Activated CD4-positive, alpha-beta T cell treated with anti-CD3 and anti-CD28 coated beads, Interleukin-2, amount 50 U/mL, for 48 hours (primary cell): Measurements from ENCODE around the gene MMP24.

ENCODE experiments used
- DNase-seq, 2 experiments: peaks; one replicate each; pipeline ENCODE4 v3.0.0-alpha.2; 2020

The MMP24 gene

DNA sequence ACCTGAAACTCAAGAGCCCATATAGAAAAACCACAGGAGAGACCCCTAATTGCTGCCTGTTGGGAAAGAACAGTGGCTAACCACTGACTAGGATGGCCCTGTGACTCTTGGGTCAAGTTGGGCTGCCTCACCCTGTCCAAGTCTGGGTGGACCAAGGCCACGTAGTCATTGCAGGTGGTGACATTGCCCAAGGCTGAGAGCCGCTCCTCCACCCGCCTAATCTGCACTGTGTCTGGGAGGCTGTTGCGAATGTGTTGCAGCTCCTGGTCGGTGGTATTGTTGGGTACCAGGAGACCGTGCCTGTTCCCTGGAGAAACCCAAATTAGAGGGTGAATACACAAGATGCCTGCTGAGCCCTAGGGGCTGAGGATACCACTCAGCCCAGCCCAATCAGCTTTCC is 54.0 kb downstream of the MMP24 start:
- no peak for DNase-seq

DNA sequence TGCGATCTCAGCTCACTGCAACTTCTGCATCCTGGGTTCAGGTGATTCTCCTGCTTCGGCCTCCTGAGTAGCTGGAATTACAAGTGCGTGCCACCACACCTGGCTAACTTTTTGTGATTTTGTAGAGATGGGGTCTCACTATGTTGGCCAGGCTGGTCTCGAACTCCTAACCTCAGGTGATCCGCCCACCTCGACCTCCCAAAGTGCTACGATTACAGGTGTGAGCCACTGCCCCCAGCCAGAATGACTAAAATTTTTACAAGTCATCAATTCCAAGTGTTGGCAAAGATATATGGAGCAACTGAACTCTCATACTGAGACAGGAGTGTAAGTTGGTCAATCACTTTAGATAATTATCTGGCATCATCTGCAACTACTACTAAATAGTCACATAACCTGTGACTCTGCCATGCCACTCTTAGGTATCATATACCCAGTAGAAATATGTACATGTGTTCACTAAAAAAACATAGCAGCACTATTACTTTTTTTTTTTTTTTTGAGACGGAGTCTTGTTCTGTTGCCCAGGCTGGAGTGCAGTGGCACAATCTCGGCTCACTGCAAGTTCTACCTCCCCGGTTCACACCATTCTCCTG is 55.1 kb downstream of the MMP24 start:
- DNase-seq: no peak

DNA sequence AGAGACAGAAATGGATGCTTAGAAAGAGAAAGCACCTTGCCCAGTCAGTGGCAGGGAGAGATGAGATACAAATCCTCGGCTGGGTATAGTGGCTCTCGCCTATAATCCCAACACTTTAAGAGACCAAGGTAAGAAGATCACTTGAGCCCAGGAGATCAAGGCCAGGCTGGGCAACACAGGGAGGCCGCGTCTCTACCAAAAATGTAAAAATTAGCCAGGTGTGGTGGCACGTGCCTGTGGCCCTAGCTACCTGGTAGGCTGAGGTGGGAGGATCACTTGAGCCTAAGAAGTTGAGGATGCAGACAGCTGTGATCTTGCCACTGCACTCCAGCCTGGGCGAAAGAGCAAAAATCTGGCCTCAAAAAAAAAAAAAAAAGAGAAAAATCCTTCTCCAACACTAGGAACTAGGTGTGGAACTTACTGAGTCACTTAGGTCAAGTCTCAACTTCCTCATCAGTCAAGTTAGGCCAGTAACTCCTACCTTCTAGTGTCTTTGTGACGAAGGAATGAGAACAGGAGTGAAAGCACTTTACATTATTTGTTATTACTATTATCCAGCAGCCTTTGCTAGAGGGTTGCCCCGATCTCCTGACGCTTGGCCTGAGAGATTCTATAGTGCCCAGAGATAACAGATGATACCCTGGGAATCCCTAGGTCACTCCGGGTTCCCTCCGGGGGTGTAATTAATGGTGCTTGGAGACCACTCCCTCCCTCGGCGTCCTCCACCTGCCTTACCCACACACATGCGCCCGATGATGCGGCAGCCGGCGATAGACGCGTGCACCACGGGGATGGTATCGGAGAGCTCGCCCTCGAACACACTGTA is 57.2 kb downstream of the MMP24 start:
- DNase-seq: no peak

DNA sequence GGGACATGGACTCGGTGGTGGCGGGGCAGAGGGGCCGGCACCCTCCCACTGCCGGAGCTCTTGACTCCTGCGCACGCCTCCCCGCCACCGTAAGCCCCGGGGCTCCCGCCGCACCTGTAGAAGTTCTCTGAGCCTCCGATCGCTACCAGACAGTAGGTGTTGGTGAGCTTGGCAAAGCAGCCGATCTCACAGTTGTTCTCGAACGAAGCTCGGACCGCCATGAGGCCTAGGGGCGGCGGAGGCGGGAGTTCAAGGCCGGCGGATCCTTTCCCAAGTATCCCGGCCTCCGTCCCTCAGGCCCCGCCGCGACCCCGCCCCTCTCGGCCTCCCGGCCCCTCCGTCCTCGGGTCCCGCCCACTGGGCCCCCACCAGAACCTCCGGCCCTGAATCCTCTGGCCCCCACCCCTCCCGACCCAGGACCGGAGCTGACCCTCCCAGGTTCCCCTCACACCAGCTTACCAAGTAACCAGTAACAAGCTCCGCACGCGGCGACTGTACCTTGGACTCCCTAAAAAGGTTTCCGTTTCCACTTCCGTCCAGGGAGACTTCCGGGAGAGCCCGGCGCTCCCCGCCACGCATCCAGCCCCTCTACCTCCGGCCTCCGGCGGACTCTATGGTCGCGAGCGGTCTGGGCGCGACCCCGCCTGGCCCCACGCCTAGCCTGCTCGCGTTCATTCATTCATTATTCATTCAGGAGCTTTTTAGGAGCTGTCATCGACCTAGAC is 57.9 kb downstream of the MMP24 start, which contains the start of gene EIF6:
EIF6 (minus strand) TSS at position 506 of the 725 bp plus-strand sequence; CDS start at position 221, 285 bp downstream.
- peak; percentile 82 to 84 for DNase-seq

DNA sequence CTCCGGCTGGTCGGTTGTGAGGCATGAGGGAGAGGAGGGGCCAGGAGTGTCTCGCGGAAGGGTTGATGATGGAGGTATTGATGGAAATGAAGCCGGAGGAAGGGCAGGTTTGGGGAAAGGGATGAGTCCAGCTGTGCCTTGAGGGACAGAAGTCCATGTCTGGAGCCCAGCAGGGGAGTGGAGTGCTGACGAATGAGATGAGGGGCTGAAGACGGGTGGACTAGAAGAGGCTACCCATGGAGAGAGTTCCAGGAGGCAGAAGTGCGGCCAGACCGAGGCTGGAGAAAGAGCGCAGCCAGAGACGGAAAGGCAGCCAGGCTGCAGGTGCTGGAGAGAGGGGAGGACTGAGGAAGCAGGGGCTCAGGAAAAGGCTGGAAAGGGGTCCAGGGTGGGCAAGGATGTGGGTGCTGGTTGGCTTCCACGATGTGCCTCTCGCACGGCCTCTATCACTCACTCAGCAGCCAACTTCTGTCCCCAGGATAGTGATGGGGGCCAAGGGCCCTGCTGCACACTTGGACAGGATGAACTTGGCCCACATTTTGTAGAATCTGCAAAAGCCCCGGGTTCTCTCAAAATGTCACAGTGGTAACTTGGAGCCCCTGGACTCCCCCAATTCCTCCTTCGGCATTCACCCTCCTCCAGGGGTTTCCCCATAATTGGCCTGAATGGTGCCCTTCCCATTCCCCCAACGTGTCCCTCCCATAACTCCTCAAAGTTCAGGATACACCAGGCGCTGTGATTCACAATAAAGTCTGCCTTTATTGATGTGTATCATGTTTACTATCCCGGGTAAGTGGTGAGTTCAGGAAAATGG is 58.7 kb downstream of the MMP24 start:
- no peak for DNase-seq

DNA sequence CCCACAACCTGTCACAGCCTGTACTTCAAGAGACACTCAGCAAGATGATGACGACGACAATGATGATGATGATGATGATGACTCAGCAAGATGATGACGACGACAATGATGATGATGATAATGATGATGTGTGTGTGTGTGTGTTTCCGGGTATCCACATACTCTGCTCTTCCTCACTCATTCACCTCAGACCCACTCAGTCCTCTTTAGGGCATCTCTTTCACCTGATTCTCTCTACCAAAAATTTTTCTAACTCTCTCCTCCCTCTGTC is 59.3 kb downstream of the MMP24 start:
- DNase-seq: no peak

DNA sequence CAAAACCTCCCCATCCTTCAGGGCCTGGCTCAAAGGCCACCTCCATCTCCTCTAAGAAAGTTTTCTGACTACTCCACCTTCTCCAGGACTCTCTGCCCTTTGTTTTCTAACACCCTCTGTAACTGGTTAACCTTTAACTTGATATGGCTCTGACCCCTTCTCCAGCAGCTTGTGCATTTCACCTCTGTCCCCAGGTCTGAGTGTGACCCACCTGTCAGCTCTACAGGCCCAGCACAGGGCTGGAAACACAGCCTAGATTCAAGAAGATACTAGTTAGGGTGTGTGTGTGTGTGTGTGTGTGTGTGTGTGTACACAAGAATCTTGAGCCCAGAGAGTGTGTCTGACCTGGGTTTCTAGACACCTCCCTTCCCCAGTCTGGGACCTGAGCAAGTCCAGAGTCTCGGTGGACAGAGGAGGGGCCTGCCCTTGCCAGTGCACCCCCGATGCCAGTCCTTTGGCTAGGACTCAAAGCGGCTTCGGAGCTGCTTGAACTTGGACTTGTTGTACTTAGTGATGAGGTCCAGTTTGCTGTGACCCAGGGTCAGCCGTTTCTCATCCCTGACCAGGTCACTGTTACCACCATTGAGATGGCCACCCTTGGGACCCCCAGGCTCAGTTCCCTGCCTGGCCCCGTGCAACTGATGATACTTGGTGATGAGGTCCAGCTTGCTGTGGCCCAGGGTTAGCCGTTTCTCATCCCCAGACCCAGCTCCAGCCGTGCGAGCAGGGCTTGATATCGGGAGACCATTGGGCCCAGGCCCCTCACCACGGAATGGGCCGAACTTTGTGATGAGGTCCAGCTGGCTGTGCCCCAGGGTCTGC is 59.8 kb downstream of the MMP24 start:
- no peak for DNase-seq

DNA sequence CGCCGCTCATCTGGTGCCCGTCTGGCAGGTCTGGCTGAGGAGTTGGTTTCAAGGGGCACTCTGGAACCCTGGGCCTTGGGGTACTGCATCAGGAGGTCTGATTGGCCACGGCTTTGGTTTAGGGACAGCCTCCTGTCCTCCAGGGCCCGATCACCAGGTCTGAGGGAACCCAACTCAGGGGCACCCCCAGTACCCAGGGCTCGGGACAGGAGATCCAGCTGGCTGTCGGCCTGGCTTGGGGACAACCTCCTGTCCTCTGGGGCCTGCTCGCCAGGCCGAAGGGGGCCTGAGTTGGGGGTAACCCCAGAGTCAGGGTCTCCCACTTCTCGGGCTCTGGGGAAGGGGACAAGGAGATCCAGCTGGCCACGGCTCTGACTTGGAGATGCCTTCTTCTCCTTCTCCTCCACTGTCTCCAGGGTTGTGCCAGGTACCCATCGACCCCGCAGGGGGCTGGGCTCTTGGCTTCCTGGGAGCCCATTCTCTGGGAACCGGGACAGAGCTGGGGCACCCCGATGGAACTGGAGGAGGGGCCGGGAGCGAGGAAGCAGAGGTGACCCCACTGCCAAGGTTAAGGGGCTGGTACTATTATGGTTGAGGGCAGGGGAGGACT is 60.5 kb downstream of the MMP24 start:
- no peak for DNase-seq

DNA sequence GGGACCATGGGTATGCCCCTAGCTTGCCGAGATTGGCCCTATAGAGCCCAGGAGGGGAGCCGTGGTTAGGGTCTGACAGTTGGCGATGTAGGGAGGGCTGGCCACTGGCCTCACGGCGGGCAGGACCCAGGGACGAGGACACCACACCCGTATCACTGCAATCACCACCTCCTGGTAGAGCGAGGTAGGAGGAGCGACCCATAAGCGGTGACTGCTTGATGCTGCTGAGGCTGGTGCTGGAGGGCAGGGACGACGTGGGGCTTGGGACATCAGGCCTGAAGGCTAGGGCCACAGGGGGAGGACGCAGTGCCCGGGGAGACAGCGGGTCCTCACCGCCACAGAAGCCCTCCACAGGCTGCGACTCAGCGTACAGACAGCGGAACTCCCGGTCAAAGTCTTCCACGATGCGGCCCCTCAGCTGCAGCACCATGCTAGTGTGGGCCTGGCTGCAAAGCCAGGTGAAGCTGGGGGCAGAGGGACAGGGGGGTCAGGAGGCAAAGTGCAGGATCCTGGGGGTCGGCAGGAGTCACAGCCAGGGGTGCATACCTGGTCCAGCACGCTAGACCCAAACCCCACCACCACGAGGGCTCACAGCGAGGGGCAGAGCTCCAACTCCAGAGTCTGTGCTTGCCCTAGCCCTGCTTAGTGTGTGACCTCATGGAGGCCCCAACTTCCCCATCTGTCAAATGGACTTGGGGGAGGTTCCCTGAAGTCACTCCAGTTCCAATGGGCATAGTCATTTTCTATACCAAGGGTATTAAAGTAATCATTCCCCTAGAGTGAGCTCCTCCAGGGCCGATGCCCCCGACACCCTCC is 61.2 kb downstream of the MMP24 start:
- DNase-seq: no peak

DNA sequence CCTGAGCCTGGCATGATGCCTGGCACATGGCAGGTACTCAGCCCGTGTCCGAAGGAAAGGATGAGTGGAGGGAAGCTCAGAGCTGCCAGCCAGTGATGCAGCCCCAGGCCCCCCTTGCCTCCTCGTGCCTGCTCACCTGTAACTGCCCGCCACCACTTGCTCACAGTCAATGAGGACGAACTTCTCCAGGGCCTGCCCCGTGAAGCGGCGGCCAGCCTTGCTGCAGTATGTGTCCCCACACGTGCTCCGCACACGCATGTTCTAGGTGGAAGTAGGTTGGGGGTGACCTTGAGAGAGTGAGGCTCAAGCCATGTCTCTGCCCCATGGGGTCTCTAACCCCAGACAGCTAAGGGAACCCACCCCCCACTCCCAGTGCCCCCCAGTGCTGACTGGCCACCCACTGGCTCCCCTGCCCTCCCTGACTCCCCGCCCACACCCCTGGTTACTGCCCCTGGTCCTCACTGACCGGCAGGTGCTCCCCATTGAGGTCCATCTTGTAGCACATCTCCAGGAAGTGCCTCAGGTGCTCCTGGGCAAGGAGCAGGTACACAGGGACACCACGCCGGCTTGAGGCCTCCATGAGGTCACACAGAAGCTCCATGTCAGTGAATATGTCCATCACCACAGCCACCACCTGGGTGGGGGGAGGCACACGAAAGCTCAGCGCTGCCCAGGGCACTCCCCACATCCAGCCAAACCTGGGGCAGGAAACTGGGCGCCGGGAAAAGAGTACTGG is 62.0 kb downstream of the MMP24 start:
- DNase-seq: no peak

DNA sequence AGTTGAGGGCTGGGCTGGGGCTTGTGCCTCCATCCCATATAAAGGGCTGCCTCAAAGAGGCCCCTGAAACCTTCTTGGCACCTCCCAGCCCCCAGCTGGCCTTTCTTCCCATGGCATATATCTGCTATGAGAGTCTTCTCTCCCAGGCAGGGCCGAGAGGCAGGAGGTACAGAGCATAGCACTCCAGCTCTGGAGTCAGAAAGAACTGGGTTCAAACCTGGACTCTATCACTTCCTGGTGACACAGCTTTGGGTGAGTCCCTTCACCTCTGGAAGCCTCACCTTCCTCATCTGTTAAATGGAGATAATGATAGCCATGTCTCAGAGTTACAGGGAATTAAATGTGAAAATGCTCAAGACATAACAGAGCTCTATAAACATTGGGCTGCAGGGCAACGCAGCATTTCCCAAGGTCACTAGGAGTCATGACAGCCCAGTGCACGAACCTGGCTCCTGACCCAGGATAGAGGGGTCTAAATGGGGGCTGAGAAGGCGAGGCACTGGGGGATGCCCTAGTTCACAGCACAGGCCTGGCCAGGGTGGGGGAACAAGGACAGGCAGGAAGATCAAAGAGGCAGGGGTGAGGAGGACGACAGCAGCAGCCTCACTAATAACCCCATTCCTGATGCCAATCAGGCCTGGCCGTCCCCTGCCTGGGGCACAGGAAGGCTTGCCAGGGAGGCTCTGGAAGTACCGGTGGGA is 63.8 kb downstream of the MMP24 start:
- DNase-seq: no peak

DNA sequence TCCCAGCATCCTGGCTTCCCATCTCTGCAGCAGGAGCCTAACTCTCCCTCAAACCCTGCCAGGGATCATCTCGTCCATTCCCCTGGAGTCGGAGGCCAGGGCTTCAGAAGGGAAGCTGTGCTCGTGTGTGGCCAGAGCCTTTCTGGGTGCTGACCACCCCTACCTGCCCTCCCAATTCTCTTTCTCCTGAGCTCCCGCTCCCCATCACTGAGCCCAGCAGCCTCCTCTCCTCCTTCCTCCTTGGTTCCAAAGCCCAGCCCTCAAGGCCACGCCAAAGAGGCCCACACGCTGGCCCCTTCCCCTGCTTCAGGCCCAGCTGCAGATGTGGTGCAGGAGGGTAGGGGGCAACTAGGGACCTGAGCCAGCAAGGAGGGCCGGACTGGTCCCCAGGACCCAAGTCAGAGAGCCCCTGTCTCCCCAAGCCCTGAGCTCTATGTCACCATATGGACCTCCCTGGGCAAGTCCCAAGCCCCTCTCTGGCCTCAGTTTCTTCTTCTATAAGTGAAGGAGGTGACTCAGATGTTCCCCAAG is 64.5 kb downstream of the MMP24 start:
- no peak for DNase-seq

DNA sequence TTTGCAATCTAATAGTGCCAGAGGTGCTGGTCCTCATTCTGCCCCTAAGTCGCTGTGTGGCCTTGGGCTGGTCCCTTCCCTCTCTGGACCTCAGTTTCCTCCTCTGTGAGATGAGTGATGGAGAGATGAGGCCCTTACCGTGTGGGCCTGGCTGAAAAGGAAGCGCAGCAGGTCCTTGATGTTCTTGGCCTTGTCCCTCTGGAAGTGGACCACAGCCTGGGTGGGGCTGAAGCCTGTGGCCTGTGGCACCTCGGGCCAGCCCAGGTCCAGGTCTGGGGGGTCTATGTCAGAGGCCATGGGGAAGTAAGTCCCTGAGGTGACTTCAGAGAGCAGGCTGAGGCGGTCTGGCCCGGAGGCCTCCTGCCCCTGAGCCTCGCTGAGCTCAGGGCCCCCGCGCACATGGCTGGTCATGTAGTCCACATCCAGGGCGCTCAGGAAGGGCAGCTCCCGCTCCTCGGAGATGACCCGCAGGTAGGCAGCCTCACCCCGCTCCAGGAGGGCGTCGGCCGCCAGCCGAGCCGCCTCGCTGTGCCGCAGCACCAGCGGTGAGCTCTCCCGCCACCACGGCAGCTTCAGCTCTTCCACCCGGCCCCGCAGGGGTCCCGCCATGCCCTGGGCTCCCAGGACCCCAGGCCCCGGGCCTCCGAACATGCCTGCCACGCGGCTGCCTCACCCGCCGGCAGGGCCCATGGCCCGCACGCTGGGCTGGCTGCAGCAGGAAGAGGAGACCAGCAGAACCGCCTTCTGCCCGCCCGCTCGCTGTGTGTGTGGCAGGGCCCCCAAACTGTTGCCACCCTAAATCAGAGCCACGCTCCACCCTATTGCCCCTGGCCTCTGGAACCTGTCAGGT is 65.4 kb downstream of the MMP24 start, which contains the start of gene FAM83C:
FAM83C (minus strand) TSS at position 772 of the 850 bp plus-strand sequence; CDS start at position 651, 121 bp downstream.
- DNase-seq: no peak

DNA sequence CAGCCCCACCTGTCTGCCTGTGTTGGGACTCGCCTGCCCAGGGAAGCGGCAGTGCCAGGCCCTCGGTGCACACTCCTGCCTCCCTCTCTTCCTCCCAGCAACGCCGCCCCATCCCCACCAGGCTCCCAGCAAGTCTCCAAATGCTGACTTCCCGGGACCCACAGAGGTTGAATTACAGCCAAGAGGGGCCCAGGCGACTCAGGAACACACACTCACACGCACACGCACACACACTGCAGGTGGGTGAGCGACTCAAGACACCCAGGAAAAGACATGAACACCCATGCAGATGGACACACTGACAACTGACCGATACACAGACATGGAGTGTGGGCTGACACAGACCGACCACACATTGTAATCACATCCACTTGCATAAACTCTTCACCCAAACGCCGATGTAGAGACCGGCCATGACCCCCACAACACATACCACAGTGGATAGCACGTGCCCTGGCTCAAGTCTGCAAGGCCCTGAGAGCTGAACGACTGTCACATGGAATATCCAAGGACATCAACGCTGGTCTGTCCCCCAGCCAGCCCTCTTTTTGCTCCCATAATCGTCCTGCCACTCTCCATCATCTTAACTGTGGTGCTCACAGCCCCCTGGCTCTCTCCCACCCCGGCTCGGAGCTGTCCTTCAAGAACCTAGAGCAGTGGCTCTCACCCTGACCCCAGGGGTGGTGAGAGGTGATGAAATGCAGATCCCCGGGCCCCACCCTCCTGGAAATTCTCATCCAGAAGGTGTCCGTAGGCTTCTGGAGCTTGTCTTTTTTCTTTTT is 66.2 kb downstream of the MMP24 start:
- DNase-seq: no peak

DNA sequence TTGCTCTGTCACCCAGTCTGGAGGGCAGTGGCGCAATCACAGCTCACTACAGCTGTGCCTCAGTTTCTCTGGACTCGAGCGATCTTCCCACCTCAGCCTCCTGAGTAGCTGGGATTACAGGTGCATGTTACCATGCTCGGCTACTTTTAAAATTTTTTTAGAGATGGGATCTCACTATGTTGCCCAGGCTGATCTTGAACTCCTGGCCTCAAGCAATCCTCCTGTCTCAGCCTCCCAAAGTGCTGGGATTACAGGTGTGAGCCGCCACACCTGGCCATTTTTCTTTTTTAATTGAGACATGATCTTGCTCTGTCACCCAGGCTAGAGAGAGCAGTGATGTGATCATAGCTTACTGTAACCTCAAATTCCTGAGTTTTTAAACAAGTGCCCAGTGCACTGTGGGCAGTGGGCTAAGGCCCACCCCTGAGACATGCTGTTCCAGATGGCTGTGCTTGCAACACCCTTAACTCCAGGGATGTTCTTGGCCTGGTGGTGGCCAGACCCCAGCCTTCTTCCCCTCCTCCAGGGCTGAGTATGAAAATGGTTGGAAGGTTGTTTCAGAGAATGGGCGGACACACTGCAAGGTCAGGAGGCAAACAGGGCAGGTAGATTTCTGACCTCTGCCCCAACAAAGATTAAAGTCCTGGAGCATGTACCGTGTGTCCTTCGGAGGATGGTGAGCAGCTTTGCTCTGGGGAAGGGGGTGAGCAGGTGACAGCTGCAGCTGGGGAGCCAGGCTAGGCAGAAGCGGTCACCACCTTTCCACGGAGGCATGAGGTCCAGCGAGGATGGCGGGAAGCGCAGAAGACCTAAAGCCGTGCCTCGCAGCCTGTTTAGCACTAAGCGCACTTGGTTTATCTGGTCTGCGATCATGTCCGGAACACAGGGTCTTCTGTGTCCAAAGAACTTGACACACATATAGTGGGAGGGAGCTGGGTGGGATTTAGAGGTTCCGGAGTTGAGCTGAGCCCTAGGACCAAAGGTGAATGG is 67.1 kb downstream of the MMP24 start:
- DNase-seq: no peak

DNA sequence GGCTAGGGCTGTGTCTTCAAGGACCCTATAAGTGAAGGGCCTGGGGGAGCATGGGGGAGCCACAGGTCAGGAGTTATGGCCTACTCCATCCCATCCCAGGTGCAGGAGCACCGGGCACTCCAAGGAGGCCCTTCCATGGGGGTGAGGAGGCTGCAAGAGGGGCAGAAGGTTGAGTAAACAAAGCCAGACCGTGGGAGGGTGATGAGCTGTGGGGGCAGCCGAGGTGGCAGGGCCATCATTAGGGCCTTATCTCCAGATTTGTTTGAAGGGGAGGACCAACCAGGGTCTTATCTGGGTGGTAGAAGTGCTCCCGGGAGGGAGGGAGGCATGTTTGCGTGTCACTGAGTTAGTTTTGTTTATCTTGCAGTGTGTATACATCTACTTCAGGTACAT is 67.8 kb downstream of the MMP24 start:
- no peak for DNase-seq
